GM19238 (cell line): ENCODE data around the gene MRNIP.
"Not testable (repeated sequence)": the region's sequence is repeated elsewhere in the genome, so short reads cannot be mapped to it uniquely, and the experiment has no call there.

ENCODE experiments used
- DNase-seq: peaks from one replicate; pipeline ENCODE4 v3.0.0; 2011; ENCODE audit warnings: low spot score; ENCODE audit not compliant: insufficient read length

MRNIP gene

DNA sequence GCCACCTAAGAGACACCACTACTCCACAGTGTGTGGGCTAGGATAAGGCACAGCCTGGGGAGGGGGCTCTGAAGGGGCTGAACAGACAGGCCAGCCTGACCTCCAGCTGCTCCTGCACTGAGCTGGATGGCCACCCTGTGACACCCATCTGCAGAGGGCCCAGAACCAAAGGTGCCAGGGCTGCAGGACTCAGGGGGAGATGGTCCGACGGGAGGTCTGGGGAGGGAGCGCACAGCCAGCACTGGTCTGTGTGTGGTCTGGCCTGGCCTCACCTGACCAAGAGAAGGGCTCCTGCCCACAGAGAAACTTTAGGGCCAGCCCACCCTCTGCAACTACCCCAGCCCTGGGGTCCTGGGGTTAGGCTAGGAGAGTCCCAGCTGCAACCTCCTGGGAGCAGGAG is 64.0 kb downstream of the MRNIP start:
- DNase-seq = no peak

DNA sequence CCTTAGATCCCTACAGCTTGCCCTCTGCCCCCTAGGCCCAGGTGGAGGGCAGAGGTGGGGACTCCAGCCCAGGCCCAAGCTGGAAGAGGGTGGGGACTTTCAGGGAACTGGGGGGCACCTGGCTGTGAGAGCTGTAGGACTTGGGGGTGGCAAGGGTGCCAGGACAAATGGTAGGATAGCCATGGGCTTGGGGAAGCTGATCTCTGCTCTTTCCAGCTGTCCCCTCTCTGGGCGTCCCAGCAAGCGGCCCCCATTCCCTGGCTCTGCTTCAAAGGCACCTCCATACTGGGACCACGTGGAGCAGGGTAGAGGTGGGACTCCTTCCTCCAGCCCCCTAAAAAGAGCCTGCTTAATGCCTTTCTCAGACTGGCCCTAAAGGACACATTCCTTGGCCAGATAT is 64.4 kb downstream of the MRNIP start:
- DNase-seq = no peak

DNA sequence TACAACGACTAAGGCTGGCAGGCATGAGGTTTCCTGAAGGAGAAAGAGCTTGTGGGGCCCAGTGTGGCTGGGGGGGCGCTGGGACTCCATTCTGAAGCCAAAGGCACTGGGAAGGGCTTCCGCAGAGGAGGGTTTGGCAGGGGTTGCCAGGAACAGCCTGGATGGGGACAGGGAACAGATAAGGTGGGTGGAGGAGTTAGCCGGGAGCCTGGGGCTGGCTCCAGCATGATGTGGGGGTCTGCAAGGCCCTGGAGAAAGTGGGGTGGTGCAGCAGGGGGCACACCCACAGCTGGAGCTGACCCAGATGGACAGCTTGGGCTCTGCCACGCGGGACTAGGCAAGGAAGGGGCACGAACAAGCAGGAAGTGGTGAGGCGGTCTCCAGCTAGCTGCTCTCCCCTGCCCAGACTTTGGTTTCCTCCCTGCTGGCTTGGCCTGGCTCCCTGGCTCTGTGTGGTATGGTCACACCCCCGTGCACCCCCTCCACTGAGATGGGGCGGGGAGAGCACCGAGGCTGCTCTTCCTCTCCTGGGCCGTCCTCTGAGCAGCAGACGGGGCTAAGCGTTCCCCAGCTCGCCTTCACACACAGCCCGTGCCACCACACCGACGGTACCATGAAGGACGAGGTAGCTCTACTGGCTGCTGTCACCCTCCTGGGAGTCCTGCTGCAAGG is 65.0 kb downstream of the MRNIP start, which contains the start of gene LTC4S:
LTC4S (plus strand) TSS at position 519 of the 672 bp plus-strand sequence; CDS start at position 614, 95 bp downstream.
- DNase-seq = no peak

DNA sequence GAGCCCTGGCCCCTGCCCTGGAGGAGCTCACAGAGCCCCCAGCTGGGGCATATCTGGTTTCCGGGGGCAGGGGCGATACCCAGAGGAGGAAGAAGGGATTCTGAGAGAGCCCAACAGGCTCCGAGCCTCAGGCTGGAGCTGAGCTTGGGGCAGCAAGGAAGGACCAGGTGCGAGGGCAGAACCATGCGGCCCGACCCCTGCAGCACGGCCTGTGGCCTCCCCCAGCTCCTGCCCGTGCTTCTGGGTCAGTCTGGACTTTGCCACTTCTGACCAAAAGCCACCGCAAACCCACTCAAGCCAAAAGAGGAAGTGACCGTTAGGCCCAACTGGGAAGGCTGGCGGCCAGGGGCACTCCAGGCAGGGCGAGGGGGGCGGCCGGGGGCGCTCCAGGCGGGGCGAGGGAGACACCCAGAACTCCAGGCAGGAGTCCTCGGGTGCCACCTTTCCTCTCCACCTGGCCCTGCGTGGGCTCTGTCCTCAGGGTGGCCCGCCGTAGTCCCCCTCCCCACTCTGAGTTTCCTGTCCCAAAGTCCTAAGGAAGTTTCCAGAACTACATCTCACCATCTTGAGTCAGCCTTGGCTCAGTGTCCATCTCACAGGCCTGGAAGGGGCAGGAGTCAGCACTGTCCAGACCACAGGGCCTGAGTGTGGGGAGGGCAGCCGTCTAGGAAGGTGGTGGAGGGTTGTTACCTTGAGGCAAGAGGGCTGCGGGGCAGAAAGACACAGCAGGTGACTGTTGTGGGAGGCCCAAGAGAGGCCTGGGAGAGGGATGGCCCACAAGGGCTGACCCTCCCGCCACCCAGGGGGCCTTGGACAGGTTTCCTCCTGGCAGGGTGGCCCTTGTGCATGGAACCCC is 65.8 kb downstream of the MRNIP start:
- DNase-seq = no peak

DNA sequence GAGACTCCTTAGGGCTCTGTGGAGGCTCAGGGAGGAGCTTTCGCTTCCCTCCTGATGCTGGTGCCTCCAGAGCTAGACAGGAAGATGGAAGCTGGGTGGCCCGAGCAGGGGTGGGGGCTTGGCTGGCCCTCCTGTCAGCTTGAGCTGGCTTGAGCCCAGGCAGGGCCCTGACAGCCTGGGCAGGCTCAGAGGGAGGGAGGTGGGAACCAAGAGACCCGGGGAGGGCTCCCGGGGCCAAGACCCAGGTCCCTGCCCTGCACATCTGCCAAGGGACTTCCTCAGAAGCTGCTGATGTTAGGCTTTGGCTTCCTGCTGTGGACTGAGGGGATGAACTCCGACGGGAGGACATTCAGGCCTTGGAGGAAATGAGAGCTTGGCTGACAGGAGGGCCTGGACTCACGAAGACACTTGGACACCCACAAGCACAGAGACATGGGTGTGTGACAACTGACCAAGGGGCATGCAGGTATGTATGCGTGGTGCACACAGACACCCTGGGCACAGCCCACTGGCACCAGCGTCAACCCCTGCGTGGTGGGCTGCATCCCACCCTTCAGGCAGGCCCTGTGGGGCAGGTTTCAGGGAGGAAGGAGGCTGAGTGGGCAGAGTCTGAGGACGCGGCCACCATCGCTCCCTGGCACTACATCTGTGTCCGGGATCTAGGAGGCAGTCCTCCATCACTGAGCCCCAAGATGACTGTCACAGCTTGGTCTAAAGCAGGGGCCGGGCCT is 66.6 kb downstream of the MRNIP start:
- no peak for DNase-seq

DNA sequence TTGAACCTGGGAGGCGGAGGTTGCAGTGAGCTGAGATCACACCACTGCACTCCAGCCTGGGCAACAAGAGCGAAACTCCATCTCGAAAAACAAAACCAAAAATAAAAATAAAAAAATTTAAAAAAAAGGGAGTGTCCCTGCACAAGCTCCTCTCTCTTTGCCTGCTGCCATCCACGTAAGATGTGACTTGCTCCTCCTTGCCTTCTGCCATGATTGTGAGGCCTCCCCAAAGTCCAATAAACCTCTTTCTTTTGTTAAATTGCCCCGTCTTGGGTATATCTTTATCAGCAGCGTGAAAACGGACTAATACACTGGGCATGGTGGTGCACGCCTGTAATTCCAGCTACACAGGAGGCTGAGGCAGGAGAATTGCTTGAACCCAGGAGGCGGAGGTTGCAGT is 69.3 kb downstream of the MRNIP start:
- DNase-seq = not testable (repeated sequence)

DNA sequence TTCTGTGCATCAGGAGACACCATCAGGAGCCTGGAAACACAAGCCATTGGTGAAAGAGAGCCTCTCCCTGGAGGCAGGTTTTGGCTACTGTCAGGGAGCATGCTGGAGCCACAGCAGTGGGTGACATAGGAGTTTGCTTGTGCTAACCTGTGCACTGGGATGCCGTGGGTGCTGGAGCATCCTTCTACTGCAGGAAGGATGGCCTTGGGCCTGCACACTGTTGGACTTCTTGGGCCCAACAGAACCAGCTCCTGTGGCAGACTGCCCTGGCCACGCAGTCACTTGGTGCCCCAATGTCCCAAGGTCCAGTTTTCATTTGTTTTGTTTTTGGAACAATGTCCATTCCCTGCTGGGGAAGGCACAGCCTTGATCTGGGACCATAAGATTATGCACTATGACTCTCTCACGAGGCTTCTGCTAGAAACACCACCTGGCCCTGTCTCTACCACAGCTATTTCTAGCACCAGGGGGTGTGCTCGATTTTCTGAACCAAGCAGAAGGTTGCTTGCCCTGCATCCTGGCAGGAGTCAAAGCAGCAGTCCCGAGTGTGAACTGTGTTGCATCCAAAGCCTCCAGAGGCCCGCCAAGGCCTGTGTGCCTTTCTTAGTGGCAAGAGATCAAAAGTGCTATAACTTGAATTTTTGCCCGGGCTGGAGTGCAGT is 70.3 kb downstream of the MRNIP start:
- no peak for DNase-seq
